SU-DHL-6 (cell line): Measurements from ENCODE around the gene FBXO31.

Experiments
- H2AFZ ChIP-seq: fragments of 200-600 bp; sonication (generic); 2 replicates; pipeline ENCODE4 v1.6.1; 2014; ENCODE audit warnings: low read depth, mild to moderate bottlenecking, moderate library complexity, mixed read lengths, antibody characterized with exemption, low read length; ENCODE audit not compliant: severe bottlenecking
- H3F3A ChIP-seq: fragments of 200-600 bp; shearing (Covaris generic); 2 replicates; pipeline ENCODE4 v1.6.0; 2016; ENCODE audit warnings: antibody characterized with exemption, mild to moderate bottlenecking; ENCODE audit not compliant: insufficient read depth
- H3K27ac ChIP-seq: fragments of 200-600 bp; sonication (generic); 2 replicates; pipeline ENCODE4 v1.5.1; 2016; ENCODE audit warnings: low read depth, mild to moderate bottlenecking, low read length, moderate library complexity, mixed read lengths
- H3K27me3 ChIP-seq: fragments of 200-600 bp; sonication (generic), shearing (Covaris generic); 2 replicates; pipeline ENCODE4 v1.6.0; 2014; ENCODE audit warnings: mild to moderate bottlenecking, low read length
- H3K36me3 ChIP-seq: fragments of 200-600 bp; sonication (generic); 2 replicates; pipeline ENCODE4 v1.6.1; 2014; ENCODE audit warnings: mild to moderate bottlenecking, low read length, mixed read lengths
- H3K4me2 ChIP-seq: fragments of 300-600, 200-600 bp; shearing (Covaris generic), sonication (generic); 2 replicates; pipeline ENCODE4 v1.6.0; 2014; ENCODE audit warnings: low read length, low read depth, mild to moderate bottlenecking; ENCODE audit not compliant: poor library complexity, severe bottlenecking
- H3K4me3 ChIP-seq: fragments of 200-600 bp; sonication (generic); 2 replicates; pipeline ENCODE4 v1.5.1; 2014; ENCODE audit warnings: antibody characterized with exemption, low read length, mild to moderate bottlenecking, mixed read lengths; ENCODE audit not compliant: insufficient read depth, poor library complexity, severe bottlenecking
- H3K79me2 ChIP-seq: fragments of 200-600 bp; sonication (generic); 2 replicates; pipeline ENCODE4 v1.6.1; 2014; ENCODE audit warnings: mild to moderate bottlenecking, low read length, moderate library complexity; ENCODE audit not compliant: insufficient read depth
- H3K9ac ChIP-seq: fragments of 200-600 bp; sonication (generic); 2 replicates; pipeline ENCODE4 v1.7.0; 2014; ENCODE audit warnings: mild to moderate bottlenecking, low read length
- H3K9me2 ChIP-seq: fragments of 200-600 bp; sonication (generic); replicated peaks from 2 replicates; pipeline ENCODE4 v1.6.1; 2014; ENCODE audit warnings: low read length; ENCODE audit not compliant: insufficient read depth
- H3K9me3 ChIP-seq: fragments of 200-600 bp; sonication (generic); 2 replicates; pipeline ENCODE4 v1.6.1; 2014; ENCODE audit warnings: low read length, mixed read lengths; ENCODE audit not compliant: insufficient read depth
- H4K20me1 ChIP-seq: fragments of 200-600 bp; sonication (generic); 2 replicates; pipeline ENCODE4 v1.6.1; 2014; ENCODE audit warnings: low read depth, mild to moderate bottlenecking, antibody characterized with exemption, low read length, moderate library complexity, mixed read lengths
- CTCF ChIP-seq: fragments of 200-600 bp; sonication (generic); IDR thresholded peaks from one replicate; pipeline ENCODE4 v1.5.1; 2017; ENCODE audit warnings: antibody characterized with exemption, mild to moderate bottlenecking, low read length, moderate library complexity; ENCODE audit not compliant: insufficient read depth, poor library complexity, severe bottlenecking
- EZH2phosphoT487 ChIP-seq: fragments of 200-600 bp; sonication (generic), shearing (Covaris generic); conservative IDR thresholded peaks from 2 replicates; pipeline ENCODE4 v1.6.1; 2018; ENCODE audit warnings: mild to moderate bottlenecking, antibody characterized with exemption, low read length, moderate library complexity, mixed read lengths

The FBXO31 gene

DNA sequence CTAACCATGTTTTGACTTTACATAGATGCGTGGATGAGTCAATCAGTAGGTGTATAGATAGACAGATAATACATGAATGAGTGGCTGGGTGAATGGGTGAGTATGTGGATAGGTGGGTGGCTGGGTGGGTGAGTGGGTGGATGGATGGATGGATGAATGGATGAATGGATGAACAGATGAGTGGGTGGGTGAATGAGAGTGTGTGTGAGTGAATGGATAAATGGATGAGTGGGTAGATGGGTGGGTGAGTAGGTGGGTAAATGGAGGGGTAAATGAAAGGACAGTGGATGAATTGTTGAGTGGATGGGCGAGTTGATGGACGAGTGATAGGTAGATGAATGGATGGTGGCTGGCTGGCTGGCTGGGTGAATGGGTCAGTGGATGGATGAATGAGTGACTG is 89.6 kb downstream of the FBXO31 start:
- Histone ChIP-seq H4K20me1 (no peaks in the 10 kb centered on the region), H3K4me3 (no peak overlapping the region), H3K9me3 (no peaks in the 10 kb centered on the region), H3K4me2 (no peak overlapping the region), H2AFZ (no peak overlapping the region), H3F3A (no peaks in the 10 kb centered on the region), H3K36me3 (no peaks in the 10 kb centered on the region), H3K27ac (no peak overlapping the region), H3K27me3 (no peaks in the 10 kb centered on the region), H3K79me2 (no peaks in the 10 kb centered on the region), H3K9me2 (no peaks in the 10 kb centered on the region), H3K9ac (no peak overlapping the region)
- TF ChIP-seq EZH2phosphoT487 (no peak), CTCF (no peak)

DNA sequence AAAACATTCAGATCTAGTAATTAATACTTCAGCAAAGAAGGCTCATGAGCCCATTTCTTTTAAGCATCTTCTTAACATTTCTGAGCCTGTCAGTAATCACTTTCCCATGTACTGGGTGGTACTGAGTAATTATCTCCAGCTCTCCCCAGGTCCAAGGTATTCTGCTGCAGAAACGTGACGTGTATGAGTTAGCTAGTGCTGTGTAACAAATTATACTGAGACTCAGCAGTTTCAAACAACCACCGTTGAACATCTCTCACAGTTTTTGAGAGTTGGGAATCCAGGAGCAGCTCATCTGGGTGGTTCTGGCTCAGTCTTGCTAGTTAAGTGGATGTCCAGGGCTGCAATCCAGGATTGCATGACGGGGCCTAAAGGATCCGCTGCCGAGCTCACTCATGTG is 91.6 kb downstream of the FBXO31 start:
- H3K36me3 ChIP-seq: no peaks in the 10 kb centered on the region
- TF ChIP-seq CTCF: no peak
- no peak for TF ChIP-seq EZH2phosphoT487
- H3K4me3 ChIP-seq: no peak overlapping the region
- no peak overlapping the region for H2AFZ ChIP-seq
- H3K27ac ChIP-seq: no peak overlapping the region
- H4K20me1 ChIP-seq: no peaks in the 10 kb centered on the region
- no peaks in the 10 kb centered on the region for H3F3A ChIP-seq
- no peaks in the 10 kb centered on the region for H3K9me2 ChIP-seq
- no peak overlapping the region for H3K4me2 ChIP-seq
- H3K27me3 ChIP-seq: no peaks in the 10 kb centered on the region
- H3K79me2 ChIP-seq: no peaks in the 10 kb centered on the region
- no peak overlapping the region for H3K9ac ChIP-seq
- H3K9me3 ChIP-seq: no peaks in the 10 kb centered on the region

DNA sequence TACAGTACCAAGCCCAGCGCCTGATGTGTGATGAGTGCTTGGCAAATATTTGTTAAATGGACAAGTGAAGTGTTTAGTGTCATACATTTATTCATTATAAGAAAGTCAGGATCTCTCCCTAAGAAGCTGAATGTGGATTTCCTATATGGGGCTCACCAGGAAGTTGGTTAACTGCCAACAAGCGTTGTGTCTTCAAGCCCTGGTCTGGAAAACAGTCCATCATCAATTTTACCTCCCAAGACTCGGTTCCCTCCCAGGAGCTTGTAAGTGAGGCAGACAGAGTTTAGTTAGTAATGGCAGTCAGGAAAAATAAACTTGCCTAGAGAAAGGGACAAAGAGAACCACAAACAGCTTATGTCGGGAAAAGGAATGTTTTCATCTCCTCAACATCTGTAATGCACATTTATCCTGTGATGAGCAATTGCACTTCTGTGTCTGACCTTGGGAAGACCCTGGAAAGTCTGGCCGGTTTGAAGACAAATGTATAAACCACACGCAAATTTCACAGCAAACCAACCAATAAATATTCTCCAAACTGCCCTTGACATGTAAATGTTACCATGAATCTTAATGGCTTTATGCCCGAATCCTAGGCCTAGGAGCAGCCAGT is 94.7 kb downstream of the FBXO31 start:
- H3K4me3 ChIP-seq: no peak overlapping the region
- no peak for TF ChIP-seq EZH2phosphoT487

GRCh38 chr16:87286839-87287626 is 96.5 kb downstream of the FBXO31 start:
- Histone ChIP-seq H3K4me2 (no peak overlapping the region), H3F3A (no peaks in the 10 kb centered on the region), H4K20me1 (no peaks in the 10 kb centered on the region), H3K36me3 (no peaks in the 10 kb centered on the region), H3K9ac (no peak overlapping the region), H3K9me3 (no peaks in the 10 kb centered on the region), H3K4me3 (no peak overlapping the region), H3K9me2 (no peaks in the 10 kb centered on the region), H2AFZ (no peak overlapping the region), H3K79me2 (no peaks in the 10 kb centered on the region), H3K27ac (no peak overlapping the region), H3K27me3 (no peaks in the 10 kb centered on the region)
- TF ChIP-seq CTCF (no peak), EZH2phosphoT487 (no peak)

More for the DNA sequence above, 94.7 kb downstream of the FBXO31 start:
- Histone ChIP-seq H3K9ac (no peak overlapping the region), H3K9me2 (no peaks in the 10 kb centered on the region), H3F3A (no peaks in the 10 kb centered on the region), H3K27ac (no peak overlapping the region), H3K27me3 (no peaks in the 10 kb centered on the region), H3K4me2 (no peak overlapping the region), H2AFZ (no peak overlapping the region), H4K20me1 (no peaks in the 10 kb centered on the region), H3K36me3 (no peaks in the 10 kb centered on the region), H3K79me2 (no peaks in the 10 kb centered on the region), H3K9me3 (no peaks in the 10 kb centered on the region)
